UCSD-AML1 (cell line): ENCODE measurements around the gene COPG1.

Experiments used
- DNase-seq: peaks from one replicate; lab custom pipeline; 2025; ENCODE audit not compliant: unreplicated experiment; lab: John Stamatoyannopoulos, UW

Gene COPG1

DNA sequence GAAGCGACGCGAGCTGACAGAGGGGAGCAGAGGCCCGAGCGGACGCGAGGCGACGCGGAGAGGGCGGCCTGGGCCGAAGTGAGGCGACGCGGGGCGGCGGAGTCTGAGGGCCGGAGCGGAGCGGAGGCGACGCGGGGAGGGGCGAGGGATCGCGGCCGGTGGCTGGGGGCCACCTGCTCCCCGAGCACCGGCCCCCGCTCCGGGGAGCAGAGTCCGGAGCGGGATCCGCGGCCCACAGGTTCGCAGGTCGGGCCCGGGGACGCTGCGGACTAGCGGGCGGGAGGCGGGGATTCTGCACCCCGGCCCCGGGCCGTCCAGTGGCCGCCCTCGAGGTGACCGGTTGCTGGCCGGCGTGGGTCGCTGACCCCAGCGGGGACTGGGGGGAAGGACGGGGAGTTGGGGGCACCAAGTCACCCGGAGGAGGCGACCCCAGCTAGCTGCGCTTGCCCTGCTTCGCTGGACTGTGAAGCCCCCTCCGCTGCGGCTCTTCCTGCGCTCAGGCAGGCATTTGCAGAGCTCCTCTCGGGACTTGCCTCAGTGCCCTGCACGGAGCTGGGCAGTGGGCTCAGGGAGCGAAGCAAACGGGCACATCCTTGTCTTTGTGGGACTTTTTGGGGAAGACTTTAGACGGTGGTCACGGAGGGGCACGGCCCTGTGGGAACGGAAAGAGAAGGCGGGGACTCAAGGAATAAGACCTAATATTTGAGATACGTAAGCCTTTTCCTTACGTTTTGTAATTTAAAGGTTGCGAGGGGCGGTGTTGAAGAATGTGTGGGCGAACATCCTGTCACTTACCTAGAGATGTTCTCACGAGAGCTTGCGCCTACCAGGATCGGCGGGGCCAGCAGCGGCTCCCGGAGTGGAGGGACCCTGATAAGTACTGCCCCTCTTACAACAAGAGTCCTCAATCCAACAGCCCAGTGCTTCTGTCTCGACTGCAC, 29.8 kb downstream of the COPG1 start:
- peak; percentile 55 for DNase-seq

DNA sequence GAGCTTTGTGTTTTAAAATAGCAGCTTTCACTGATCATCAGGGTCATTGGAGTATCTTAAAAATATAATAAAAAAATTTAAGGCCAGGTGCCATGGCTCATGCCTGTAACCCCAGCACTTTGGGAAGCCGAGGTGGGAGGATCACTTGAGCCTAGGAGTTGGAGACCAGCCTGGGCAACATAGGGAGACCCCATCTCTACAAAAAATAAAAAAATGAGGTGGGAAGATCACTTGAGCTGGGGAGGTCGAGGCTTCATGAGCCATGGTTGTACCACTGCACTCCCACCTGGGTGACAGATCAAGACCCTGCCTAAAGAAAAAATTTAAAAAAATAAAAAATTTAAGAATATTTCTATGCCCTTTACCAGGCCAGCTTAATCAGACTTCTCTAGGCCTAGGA, 30.8 kb downstream of the COPG1 start:
- no peak for DNase-seq

DNA sequence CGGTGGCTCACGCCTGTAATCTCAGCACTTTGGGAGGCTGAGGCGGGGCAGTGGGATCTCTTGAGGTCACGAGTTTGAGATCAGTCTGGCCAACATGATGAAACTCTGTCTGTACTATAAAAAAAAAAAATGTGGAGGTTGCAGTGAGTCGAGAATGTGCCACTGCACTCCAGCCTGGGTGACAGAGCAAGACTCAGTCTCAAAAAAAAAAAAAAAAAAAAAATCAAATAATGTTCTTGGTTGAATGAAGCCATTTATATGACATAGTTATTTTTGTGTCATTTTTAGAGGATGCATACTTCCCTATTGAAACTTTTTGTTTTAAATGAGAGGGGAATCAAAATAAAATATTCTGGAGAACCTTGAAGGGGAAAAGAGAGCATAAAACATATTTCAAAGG, 32.3 kb downstream of the COPG1 start:
- no peak for DNase-seq

DNA sequence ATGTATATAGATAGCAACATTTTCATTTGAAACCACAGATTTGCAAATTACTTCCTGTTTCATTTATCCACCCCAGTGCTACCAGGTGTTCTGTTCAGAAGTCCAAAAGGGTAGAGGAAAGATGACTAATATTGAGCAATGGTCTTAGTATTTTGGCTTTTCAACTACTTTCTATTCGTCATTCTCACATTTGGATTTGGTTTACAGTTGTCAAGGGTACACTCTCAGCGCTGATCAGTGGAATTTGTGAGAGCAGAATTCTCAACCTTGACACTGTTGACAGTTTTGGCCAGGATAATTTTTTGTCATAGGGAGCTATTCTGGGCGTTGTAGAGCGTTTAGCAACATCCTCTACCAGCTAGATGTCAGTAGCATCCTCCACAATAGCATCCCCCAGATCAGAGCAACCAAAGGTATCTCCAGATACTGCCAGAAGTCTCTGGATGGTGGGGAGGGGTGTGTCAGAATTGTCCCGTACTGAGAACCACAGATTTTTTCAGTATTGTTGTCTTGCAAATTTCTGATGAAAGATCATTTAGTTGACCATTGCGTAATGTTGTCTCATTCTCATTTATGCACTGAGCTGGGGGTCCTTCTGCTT, 33.4 kb downstream of the COPG1 start:
- no peak for DNase-seq

DNA sequence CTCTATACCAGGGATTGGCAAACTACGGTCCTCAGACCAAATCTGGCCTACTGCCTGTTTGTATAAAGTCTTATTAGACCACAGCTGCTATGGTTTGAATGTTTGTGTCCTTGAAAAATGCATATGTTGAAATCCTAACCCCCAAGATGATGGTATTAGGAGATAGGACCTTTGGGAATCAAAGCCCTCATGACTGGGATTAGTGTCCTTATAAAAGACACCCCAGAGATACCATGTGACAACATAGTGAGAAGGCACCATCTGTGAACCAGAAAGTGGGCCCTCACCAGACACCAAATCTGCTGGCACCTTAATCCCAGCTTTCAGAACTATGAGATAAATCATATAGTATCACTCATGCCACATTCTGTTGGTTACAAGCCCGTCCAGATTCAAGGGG, 36.7 kb downstream of the COPG1 start:
- no peak for DNase-seq

DNA sequence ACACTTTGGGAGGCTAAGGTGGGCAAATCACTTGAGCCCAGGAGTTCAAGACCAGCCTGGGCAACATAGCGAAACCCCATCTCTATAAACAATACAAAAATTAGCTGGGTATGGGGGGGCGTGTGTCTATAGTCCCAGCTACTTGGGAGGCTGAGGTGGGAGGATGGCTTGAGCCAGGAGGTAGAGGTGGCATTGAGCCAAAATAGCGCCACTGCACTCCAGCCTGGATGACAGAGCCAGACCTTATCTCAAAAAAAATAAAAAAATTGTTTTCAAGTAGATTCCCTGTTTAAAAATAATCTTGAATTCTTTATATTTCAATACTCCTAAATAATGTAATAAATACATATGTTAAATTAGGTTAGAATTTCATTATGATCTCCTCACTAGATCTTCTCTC, 39.0 kb downstream of the COPG1 start:
- DNase-seq: no peak

DNA sequence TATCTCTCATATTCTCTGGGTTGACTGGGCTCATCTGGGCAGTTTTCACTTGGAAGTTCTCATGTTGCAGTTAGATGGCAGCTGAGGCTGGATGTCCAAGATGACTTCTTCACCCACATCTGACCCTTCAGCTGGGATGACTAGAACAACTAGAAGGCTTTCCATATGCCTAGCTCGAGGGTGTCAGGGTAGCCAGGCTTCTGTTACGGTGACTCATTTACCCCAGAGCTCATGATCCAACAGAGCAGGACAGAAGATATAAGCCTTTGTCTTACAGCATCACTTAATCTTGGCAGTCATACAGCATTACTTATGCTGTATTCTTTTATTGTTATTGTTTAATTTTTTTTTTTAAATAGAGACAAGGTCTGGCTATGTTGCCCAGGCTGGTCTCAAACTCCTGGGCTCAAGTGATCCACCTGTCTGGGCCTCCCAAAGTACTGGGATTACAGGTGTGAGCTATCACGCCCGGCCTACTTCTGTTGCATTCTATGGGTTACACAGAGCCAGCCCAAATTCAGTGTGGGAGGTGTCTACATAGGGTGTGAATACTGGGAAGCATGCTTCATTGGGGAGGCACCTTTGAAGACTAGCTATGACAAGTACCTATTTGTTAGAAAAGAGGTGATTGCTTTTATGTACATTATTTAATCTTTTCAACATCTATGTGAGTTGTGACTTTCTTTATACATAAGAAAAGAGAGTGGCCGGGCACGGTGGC, 40.0 kb downstream of the COPG1 start:
- no peak for DNase-seq

DNA sequence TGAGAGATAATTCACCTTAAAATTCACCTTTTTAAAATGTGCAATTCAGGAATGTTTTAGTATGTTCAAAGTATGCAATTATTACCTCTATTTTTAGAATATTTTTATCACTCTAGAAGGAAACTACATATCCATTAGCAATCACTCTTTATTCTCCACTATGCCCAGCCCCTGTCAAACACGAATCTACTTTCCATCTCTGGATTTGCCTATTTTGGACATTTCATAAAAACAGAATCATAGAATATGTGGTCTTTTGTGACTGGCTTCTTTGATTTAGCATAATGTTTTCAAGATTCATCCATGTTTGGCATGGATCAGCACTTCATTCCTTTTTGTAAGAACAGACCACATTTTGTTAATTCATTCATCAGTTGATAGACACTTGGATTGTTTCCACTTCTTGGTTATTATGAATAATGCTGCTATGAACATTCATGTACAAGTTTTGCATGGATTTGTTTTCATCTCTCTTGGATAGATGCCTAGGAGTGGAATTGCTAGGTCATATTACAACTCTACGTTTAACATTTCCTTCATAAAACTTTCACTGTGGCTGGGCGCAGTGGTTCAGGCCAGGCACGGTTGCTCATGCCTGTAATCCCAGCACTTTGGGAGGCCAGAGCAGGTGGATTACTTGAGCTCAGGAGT, 42.0 kb downstream of the COPG1 start:
- no peak for DNase-seq

DNA sequence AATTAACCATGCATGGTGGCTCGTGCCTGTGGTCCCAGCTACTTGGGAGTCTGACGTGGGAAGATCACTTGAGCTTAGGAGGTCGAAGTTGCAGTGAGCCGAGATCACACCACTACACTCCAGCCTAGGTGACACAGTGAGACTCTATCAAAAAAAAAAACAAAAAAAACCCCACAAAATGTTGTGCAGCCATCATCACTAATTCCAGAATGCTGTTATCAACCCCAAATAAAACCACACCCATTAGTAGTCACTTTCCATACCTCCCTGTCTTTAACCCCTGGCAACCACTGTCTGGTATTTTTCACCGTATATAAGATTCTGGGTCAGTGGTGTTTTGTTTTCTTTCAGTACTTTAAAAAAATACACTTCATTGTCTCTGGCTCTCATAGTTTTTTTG, 45.9 kb downstream of the COPG1 start:
- no peak for DNase-seq

DNA sequence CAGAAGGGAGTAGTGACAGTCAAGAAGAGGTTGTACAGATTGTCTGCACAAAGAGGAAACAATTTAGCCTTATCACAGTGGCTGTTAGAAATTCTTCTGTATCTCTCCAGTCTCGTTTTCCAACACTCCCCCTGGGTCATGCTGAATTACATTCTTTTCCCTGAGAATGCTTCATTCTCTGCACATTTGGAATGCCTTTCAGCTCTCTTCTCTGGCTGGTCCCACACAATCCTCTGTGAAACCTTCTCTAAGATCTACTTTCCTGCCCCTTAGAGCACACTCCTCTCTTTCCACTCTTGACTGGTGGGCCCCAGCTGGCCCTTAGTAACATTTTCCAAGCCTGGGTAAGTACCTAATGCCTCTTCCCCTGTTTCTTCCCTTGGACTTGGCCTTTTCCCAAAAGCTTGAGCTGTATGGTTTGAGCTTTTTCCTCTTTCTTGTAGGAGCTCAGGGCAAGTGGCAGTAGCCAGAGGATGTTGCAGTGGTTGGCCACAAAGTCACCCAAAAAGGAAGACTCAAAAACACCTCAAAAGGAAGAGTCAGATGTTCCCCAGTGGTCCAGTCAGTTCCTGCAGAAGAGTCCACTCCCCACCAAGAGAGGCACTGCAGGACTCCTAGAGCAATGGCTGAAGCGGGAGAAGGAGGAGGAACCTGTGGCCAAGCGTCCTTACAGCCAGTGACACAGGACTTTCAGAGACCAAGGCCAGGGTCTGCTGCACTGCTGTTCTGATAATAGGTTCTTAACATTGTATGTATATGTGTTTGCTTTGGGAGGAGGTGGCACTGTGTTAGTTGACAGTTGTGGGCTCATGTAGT, 54.9 kb downstream of the COPG1 start:
- no peak for DNase-seq

DNA sequence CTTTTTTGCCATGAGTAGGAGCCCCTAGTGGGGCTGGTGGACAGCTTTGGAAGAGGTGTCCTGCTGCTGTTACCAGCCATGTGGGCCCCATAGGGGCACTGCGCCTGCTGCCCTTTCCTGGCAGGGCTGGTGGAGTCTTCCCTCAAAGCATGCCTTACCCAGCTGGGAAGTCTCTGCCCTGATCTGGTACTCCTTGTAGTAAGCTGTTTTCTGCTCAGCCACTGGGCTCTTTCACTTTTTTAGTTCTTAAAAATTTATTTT, 55.5 kb downstream of the COPG1 start:
- no peak for DNase-seq

DNA sequence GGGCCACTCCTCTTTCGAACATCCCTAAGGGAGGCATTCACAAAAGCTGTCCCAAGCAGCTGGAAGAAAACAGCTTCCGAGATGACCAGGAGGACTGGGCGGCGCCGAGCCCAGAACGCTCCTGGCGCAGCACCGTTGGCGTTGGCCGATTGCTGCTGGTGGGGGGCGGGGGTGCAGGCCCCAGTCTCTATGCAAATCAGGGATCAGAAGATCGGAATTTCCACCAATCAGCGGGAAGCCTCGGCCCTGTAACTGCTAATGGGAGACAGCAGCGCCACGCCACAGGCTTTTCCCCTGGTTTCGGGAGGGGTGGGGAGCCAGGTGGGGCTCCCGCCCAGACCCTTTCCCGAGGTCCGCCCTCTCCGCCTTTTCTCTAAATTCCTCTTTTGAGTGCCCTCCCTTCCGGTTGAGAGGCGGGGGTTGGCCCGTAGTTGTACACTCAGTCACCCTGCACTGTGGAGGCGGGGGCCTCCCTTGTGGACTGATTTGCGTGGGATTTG, 56.2 kb downstream of the COPG1 start:
- no peak for DNase-seq

DNA sequence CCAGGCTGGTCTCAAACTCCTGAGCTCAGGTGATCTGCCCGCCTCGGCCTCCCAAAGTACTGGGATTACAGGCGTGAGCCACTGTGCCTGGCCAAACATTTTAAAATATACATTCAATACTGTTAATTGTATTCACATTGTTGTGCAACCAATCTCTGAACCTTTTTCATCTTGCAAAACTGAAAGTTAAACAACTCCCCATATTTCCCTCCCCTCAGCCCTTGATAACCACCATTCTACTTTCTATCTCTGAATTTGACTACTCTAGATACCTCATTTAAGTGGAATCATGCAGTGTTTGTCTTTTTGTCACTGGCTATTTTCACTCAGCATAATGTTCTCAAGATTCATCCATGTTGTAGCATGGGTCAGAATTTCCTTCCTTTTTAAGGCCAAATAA, 59.2 kb downstream of the COPG1 start:
- DNase-seq: no peak

DNA sequence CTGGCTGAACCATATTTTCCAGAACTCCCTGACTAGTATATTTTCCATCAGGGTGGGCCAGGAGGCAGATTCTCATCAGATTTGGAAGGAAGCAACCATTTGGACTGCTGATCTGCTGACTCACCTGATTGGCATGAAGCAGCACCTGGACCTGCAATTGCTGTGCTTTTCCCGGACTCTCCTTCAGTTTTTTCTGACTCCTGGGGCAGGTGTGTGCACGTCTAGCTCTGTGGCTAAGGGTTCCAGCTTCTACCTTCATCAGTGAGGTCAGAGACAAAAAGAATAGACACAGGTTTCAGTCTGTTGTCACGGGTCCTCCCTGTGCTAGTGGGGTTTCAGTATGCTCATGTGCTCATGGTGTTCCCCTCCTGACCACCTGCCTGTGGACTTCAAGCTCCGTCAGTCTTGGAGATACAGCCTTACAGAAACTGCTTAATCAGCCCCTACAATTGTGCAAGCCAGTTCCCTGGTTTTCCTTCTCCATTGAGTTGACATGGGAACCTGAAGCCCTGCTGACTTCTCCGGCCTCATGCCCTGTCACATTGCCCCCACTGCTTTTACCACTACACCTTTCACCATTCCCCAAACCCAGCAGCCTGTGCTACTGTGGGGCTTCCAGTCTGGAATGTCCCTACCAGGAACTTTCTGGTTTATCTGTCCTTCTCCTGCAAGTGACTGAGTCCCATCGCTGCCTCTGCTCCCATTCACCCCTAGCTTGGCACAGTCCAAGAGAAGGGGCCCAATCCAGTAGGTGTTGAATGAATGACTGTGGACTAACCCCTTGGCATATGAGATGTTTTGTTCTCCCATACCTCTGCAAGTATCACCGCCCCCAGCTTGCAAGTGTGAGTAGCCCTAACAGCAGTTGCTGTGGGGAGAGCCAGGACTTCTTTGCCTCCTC, 61.0 kb downstream of the COPG1 start:
- no peak for DNase-seq

DNA sequence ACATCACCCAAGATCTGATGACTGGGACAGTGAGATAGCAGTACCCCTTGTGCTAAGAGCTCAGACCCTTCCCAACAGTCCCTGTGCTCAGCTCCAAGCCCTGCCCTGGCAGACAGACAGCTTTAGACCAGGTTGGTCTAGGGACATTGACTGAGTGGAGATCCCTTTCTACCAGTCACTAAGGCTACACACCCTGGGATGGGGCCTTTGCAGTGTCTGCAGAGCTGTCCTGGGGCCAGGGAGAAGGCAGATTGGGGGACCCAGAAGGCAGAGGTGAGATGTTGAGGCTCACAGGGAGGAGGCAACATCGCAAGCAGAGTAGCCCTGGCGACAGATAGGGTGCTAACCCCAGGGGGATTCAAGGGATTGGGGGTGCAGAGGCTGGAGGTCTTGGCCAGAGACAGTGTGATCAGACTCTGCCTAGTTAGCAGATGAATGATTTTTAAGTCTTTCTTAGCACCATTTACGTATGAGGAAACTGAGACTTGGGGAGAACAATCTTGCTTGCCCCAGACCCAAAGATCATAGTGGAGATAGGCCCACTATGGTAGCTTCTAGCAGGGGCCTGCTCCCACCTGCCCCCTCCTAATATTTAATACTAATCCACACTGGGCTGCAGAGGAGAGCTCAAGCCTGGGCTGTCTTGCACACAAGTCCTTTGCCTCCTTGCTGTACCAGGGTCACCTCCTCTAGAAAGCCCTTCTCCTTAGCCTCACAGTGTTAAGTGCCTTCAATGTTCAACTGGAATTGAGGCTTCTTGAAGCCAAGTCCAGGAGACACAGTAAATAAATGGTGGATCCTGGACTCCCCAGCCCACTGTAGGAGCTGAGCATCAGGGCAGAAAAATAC, 61.9 kb downstream of the COPG1 start:
- DNase-seq: no peak

DNA sequence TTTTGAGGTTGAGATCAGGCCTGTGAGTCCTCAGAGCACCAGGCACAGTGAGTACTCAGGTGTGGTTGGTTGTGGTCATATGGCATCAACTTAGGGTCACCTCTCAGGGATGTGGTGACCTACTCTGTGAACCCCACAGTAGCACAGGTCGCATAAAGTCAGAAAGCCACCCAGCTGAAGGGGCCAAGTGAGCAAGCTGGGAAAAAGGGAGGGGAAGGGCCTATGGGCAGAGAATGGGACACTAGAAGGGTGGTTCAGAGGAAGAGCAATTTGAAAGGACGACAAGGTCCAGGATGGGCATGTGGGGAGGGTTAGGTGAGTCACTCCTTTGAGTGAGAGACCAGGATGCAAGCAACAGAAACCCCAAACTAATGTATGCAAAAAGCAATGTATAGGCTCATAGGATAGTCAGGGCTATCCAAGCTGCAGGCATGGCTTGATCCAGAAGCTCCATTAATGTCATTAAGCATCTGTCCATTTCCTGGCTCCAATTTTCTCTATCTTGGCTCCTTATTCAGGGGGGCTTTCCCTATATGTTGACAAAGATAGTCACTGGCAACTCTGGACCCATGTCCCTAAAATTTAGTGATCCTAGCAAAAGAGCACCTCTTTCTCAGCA, 62.7 kb downstream of the COPG1 start:
- no peak for DNase-seq

DNA sequence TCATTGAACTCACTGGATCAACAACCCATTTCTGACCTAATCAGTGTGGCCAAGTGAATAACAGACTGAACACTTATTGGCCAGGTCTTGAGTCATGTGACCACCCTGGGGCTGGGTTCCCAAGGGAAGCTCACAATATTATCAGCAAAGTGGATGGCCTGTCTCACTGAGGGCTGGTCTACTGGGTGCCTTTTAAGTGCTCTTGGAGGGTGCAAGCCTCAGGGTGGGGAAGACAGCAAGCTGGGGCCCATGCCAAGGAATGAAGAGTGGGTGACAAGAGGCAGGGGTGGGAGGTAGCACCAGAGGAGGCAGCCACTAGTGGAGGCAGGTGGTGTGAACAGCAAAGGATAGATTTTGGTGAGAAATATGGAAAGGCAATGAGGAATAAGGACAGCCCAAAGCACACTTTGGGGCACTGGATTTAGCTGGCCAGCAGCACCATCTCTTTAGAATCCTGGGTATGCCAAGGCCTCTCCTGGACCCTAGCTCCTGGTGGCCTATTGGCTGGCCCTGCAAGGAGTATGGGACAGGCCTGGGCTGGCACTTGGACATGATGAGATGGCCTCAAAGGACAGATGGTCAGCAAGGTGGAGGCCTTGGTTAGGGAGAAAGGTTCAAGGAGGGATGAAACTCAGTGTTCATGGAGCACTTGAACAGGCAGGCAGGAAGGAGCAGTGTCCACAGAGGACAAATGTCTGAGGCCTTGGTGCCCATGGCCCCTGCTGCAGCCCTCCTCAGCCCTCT, 63.4 kb downstream of the COPG1 start:
- no peak for DNase-seq

DNA sequence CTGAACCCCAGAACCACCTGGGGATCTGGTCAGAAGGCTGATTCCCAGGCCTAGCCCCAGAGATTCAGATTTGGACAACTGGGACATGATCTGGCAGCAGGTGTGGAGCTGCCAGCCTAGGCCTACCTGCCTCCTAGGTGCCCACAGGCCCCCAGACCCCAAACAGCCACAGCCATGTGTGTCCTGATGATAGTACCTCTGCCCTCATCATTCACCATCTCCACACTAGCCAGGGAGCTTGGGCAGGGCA, 63.9 kb downstream of the COPG1 start:
- DNase-seq: no peak
